Type B pancreatic cell (in vitro differentiated cells): ENCODE measurements around the gene ZDHHC22. TPM values are rescaled to one million over a fixed set of nuclear protein-coding genes. Genes with fewer than 3 reads are reported as not detected.
A peak's percentile ranks its signal among the peaks of the same experiment; 100 is the strongest.

Experiments used
- DNase-seq: peaks from one replicate; pipeline ENCODE4 v3.0.0; 2021; ENCODE audit warnings: mixed read lengths; ENCODE audit not compliant: unreplicated experiment; ENCODE audit errors: extremely low spot score
- H3K27ac Mint-ChIP-seq: 2 replicates; pipeline ENCODE4 v1.8.0; 2021; ENCODE audit warnings: mild to moderate bottlenecking, mixed read lengths
- H3K27me3 Mint-ChIP-seq: 2 replicates; pipeline ENCODE4 v1.8.0; 2021; ENCODE audit warnings: mixed read lengths
- H3K36me3 Mint-ChIP-seq: 2 replicates; pipeline ENCODE4 v1.8.0; 2021; ENCODE audit warnings: mixed read lengths
- H3K4me1 Mint-ChIP-seq: one replicate; pipeline ENCODE4 v1.8.0; 2021; ENCODE audit warnings: mixed read lengths; ENCODE audit not compliant: unreplicated experiment
- H3K4me3 Mint-ChIP-seq: 2 replicates; pipeline ENCODE4 v1.8.0; 2021; ENCODE audit warnings: mild to moderate bottlenecking, mixed read lengths
- H3K9me3 Mint-ChIP-seq: 2 replicates; pipeline ENCODE4 v1.8.0; 2021; ENCODE audit warnings: mixed read lengths
- long read RNA-seq: library from polyadenylated mRNA; unstranded; transcript quantifications from one replicate; pipeline ENCODE4 v2.0.0, GENCODE V29; 2020
- total RNA-seq: library from RNA; stranded (reverse); gene quantifications from 2 replicates; pipeline ENCODE4 v1.2.1, GENCODE V29; 2021; ENCODE audit warnings: low replicate concordance
- TF ChIP-seq, protein P1 (sequence below): fragments of 200-600 bp; sonication (generic); conservative IDR thresholded peaks from 2 replicates; pipeline ENCODE4 v1.5.0; 2021; ENCODE audit warnings: antibody characterized with exemption, mild to moderate bottlenecking

ZDHHC22 gene, protein sequence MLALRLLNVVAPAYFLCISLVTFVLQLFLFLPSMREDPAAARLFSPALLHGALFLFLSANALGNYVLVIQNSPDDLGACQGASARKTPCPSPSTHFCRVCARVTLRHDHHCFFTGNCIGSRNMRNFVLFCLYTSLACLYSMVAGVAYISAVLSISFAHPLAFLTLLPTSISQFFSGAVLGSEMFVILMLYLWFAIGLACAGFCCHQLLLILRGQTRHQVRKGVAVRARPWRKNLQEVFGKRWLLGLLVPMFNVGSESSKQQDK
- total RNA-seq = 0.24 TPM in 1 of 2 replicates, not detected in the other
- long read RNA-seq = 0 reads

DNA sequence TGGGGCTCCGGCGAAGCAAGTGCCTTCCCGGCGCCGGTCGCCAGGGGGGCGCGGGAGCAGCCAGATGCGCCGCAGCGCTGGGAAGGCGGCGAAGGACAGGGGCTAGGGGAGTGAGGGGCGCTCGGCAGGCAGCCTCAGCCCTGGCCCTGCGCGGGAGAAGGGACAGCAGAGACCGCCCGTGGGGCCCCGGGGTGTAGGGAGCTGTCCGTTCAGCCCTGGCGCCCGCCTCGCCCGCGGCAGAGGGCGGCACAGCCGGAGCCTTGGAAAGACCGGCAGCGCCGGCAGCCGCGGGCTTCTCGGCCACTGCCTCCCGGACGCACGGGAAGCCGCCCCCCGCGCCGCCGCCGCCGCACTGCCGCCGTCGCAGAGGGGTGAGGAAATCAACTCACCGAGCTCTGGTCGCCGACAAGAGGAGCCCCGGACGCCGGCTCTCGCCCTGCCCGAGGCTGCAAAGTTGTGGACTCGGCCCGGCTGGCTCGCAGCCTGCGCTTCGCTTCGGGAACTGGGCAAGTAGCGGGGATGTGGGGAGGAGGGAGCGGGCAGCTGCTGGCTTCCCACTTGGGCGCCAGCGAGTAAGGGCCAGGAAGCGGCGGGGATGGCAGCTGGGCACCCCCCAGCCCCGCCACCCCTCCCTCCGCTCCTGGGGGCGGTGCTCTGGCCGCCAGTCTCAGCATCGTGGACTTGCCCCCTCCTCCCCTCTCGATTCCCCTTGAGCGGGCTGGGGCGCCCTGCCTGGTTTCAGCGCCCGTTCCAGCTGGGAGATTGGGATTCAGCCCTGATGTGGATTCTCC, at the start of gene ZDHHC22:
ZDHHC22 (minus strand) TSS at position 578 of the 791 bp plus-strand sequence. CDS start 2,053 bp downstream, outside the sequence.
- peaks cover 91% of the 10 kb centered on the region for H3K27me3 Mint-ChIP-seq
- TF ChIP-seq, protein P1, sequence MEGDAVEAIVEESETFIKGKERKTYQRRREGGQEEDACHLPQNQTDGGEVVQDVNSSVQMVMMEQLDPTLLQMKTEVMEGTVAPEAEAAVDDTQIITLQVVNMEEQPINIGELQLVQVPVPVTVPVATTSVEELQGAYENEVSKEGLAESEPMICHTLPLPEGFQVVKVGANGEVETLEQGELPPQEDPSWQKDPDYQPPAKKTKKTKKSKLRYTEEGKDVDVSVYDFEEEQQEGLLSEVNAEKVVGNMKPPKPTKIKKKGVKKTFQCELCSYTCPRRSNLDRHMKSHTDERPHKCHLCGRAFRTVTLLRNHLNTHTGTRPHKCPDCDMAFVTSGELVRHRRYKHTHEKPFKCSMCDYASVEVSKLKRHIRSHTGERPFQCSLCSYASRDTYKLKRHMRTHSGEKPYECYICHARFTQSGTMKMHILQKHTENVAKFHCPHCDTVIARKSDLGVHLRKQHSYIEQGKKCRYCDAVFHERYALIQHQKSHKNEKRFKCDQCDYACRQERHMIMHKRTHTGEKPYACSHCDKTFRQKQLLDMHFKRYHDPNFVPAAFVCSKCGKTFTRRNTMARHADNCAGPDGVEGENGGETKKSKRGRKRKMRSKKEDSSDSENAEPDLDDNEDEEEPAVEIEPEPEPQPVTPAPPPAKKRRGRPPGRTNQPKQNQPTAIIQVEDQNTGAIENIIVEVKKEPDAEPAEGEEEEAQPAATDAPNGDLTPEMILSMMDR = peak; percentile 81
- H3K4me3 Mint-ChIP-seq = peak within 1 kb of the TSS; percentile 87
- H3K4me1 Mint-ChIP-seq = peaks cover 9% of the 10 kb centered on the region
- no peak for DNase-seq
- no peaks in the 10 kb centered on the region for H3K9me3 Mint-ChIP-seq
- no peak within 1 kb of the TSS for H3K27ac Mint-ChIP-seq
- H3K36me3 Mint-ChIP-seq = no peaks in the 10 kb centered on the region

DNA sequence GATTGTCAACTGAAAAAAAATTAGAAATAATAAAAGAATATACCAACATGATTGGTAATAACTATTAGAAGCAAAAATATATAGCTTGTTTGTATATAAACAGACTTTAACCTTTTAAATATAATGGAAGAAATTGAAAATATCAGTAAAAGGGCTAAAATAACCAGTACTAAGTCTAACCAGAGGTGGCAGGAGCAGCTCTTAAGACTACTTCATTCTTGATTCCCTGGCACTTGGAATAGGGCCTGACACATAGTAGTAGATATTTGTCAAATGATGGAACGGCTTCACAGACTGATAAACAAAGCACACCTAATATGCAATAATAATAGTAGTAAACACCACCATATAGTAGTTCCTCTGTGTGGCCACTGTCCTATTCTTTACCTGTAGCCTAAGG, 49.4 kb upstream of the ZDHHC22 start:
- no peak overlapping the region for H3K4me3 Mint-ChIP-seq
- TF ChIP-seq, protein P1 = no peak
- H3K36me3 Mint-ChIP-seq = no peaks in the 10 kb centered on the region
- H3K9me3 Mint-ChIP-seq = no peaks in the 10 kb centered on the region
- peaks cover 26% of the 10 kb centered on the region for H3K27me3 Mint-ChIP-seq
- H3K27ac Mint-ChIP-seq = no peak overlapping the region
- DNase-seq = no peak
- H3K4me1 Mint-ChIP-seq = no peaks in the 10 kb centered on the region

DNA sequence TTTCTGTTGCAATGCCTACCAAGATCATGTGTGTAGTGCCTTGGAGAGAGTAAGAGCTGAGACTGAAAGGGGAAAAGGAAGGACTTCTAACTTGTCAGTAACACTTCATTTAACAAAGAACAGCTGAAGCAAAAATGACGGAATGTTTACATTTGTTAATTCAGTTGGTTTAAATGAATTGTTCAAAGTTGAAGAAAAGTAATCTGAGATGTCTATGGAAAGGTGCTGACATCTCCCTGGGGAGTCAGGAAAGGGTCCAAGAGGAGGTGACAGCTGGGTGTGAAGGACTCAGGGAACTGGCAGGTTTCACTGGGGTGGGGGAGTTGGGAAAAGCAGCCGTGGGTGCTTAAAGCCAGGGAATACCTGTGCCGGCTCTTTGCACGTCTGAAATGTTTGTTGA, 47.9 kb upstream of the ZDHHC22 start:
- Mint-ChIP-seq H3K4me3 (no peak overlapping the region), H3K27me3 (peaks cover 26% of the 10 kb centered on the region), H3K9me3 (no peaks in the 10 kb centered on the region), H3K27ac (no peak overlapping the region), H3K4me1 (no peaks in the 10 kb centered on the region), H3K36me3 (no peaks in the 10 kb centered on the region)
- TF ChIP-seq, protein P1 = no peak
- no peak for DNase-seq

DNA sequence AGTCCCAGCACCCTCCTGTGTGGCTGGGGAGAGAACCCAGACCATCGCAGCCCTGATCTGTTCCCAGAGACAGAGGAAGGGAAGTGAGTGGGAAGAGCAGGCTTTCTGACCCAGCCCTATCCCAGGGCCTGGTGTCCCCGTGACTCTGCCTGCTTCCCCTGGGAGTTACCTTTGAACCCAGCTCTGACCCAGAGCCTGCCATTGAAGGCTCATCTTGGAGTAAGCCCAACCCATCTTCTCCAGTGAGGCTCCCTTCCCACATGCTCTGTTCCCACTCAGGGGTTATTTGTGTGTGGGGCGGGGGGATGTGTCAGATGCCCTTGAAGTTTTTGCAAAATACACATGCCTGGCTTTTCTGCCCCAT, 46.0 kb upstream of the ZDHHC22 start:
- Mint-ChIP-seq H3K27me3 (peaks cover 28% of the 10 kb centered on the region), H3K36me3 (no peaks in the 10 kb centered on the region), H3K4me3 (no peak overlapping the region), H3K27ac (no peak overlapping the region), H3K4me1 (no peaks in the 10 kb centered on the region), H3K9me3 (no peaks in the 10 kb centered on the region)
- DNase-seq = no peak
- TF ChIP-seq, protein P1 = no peak

DNA sequence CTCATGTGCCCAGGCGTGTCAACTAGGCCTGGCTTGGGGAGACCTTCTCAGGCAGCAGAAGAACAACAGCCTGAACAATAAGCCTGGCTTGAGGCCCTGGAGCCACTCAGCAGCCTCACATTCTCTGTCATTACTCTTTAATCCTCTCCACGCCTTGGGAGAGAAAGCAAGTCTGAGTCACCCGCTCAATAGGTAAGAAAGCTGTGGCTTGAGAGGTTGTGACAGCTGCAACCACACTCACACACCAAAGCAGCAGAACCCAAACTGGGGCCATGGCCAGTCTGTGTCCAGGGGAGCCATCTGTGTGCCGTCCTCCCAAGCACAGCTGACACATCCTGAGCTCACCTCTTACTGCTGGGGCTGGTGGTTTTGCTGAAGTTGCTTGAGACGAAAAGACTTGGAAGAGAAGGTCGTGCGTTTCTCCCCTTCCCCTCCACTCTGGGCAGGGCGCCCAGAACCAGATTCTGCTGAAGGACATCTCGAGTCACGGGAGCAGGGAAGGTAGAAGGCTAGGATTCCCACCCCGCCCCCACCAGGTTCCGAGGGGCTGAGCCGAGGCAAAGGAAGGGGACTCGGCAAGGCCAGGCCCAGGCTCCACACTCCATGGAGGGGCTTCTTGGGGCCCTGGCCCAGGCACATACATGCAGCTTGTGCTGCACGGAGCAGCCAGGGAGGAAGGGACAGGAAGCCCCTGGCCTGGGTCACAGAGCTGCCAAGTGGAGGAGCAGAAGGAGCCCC, 45.5 kb upstream of the ZDHHC22 start:
- H3K27me3 Mint-ChIP-seq = peaks cover 27% of the 10 kb centered on the region
- no peaks in the 10 kb centered on the region for H3K4me1 Mint-ChIP-seq
- TF ChIP-seq, protein P1 = no peak
- no peak overlapping the region for H3K4me3 Mint-ChIP-seq
- DNase-seq = no peak
- peak overlapping the region; percentile 34 for H3K27ac Mint-ChIP-seq
- H3K9me3 Mint-ChIP-seq = no peaks in the 10 kb centered on the region
- H3K36me3 Mint-ChIP-seq = no peaks in the 10 kb centered on the region
